LNCAP (cell line): Measurements from ENCODE around the gene C10orf105.

ENCODE experiments used
- CTCF ChIP-seq: fragments of 450-650 bp; IDR thresholded peaks from 2 replicates; pipeline ENCODE4 v1.5.1; 2017; ENCODE audit warnings: mild to moderate bottlenecking

The C10orf105 gene

DNA sequence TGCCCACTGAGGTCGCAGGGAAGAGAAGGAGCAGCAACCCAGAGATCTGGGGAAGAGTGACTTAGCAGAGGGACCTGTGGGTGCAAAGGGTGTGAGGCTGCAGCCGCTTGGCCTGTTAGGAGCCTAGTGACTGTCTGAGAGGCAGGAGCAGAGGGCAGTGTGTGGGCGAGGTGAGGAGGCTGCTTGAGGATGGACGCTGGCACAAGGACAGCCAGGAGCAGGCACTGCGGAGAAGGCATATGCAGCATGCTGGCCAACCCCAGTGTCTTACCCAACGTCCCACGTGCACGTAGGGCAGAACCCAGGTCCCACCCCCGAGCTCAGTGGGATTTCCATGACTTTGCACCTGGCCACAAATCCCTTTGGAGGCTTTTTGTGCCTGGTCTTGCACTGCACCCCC, 54.1 kb downstream of the C10orf105 start:
- no peak for TF ChIP-seq CTCF

DNA sequence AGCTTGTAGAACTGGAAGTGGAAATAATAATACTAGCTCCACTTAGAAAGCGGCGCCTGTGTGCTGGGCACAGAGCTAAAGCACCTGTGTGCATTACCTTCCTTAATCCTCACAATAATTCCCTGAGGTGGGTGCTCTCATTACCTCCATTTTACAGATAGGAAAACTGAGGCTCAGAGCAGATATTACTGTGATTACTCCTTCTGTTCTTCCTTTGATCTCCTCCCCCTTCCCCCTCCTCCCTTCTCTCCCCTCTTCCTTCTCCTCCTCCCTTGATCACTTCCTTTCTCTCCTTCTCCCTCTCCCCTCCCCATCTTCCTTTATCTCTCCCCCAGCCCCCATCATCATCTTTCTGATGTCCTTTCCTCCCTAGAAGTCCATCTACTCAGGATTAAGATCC, 55.0 kb downstream of the C10orf105 start:
- TF ChIP-seq CTCF, result no peak

DNA sequence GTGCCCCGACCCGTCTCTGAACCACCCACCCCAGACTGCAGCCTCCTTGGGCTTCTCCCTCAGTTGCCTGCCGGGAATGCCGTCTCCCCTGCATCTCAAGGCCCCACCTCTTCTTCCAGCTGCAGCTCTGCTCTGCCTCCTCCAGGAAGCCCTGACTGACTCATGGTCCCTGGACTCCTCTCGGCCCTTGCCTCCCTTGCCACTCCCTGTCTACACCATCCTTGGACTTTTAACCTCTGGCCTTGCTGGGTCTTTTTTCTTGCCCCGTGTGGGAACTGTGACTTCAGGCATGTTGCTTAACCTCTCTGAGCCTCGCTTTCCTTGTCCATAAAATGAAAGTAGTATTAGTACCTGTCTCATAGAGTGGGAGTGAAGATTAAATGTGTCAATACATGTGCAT, 56.3 kb downstream of the C10orf105 start:
- TF ChIP-seq CTCF, result no peak

DNA sequence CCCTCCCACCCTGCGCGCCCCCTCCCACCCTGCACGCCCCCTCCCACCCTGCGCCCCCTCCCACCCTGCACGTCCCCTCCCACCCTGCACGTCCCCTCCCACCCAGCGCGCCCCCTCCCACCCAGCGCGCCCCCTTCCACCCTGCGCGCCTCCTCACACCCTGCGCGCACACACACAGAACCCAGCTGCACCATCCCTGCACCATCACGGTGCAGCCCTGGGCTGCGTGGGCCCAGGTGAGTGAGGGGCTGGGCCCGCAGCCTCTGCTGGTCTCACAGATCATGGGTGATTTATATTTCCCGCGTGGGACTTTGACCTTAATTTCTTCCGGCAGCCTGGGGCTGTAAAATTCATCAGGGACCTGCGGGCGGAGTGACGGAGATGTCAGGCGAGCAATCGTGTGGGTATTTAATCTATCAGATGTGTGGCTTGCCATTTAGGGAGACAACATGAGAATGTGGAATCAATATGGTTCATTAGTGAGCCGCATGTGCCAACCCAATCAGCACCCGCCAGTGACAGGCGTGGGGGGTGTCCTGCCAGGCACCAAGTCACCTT, 57.7 kb downstream of the C10orf105 start:
- TF ChIP-seq CTCF, result no peak
